IPS-20b (cell line): ENCODE results near the gene ADAM12.
"Not testable (repeated sequence)": the region's sequence is repeated elsewhere in the genome, so short reads cannot be mapped to it uniquely, and the experiment has no call there.

ENCODE experiments used
- H3K27ac ChIP-seq: one replicate; pipeline ENCODE4 v1.5.1; 2013; ENCODE audit warnings: low read length
- H3K27me3 ChIP-seq: 2 replicates; pipeline ENCODE4 v1.6.1; 2013; ENCODE audit warnings: mild to moderate bottlenecking, low read length, inconsistent platforms; ENCODE audit not compliant: insufficient read depth
- H3K36me3 ChIP-seq: 2 replicates; pipeline ENCODE4 v1.6.1; 2013; ENCODE audit warnings: low read depth, mild to moderate bottlenecking, inconsistent platforms, low read length, moderate library complexity; ENCODE audit not compliant: insufficient read depth
- H3K4me1 ChIP-seq: 2 replicates; pipeline ENCODE4 v1.6.1; 2013; ENCODE audit warnings: mild to moderate bottlenecking, control low read depth, inconsistent platforms, low read length, moderate library complexity; ENCODE audit not compliant: insufficient read depth
- H3K4me3 ChIP-seq: 2 replicates; pipeline ENCODE4 v1.5.1; 2013; ENCODE audit warnings: mild to moderate bottlenecking, low read length, inconsistent platforms
- H3K9ac ChIP-seq: 2 replicates; pipeline ENCODE4 v1.6.1; 2013; ENCODE audit warnings: low read depth, mild to moderate bottlenecking, inconsistent platforms, low read length, moderate library complexity
- H3K9me3 ChIP-seq: 2 replicates; pipeline ENCODE4 v1.6.1; 2013; ENCODE audit warnings: mild to moderate bottlenecking, low read depth, low read length, inconsistent platforms; ENCODE audit not compliant: insufficient read depth

ADAM12 gene

DNA sequence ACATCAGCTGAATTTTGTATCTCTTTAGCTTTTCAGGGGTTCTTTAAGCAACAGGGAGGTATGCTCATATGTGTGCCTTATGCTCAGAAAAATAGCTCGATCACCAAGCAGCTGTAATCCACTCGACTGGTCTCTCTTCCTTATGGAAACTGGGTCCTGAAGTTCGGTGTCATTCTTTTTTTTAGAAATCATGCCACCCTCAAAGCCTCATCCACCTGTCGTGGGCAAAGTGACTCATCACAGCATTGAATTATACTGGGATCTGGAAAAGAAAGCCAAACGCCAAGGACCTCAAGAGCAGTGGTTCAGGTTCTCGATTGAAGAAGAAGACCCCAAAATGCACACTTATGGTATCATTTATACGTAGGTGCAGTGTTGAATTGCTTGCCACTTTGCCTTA, 408.3 kb downstream of the ADAM12 start:
- Histone ChIP-seq H3K27me3 (no peaks in the 10 kb centered on the region), H3K27ac (no peak overlapping the region), H3K4me3 (no peak overlapping the region), H3K9ac (no peak overlapping the region), H3K36me3 (no peaks in the 10 kb centered on the region), H3K9me3 (no peaks in the 10 kb centered on the region), H3K4me1 (peaks cover 13% of the 10 kb centered on the region; the same call in 1 of the 2 replicates)

DNA sequence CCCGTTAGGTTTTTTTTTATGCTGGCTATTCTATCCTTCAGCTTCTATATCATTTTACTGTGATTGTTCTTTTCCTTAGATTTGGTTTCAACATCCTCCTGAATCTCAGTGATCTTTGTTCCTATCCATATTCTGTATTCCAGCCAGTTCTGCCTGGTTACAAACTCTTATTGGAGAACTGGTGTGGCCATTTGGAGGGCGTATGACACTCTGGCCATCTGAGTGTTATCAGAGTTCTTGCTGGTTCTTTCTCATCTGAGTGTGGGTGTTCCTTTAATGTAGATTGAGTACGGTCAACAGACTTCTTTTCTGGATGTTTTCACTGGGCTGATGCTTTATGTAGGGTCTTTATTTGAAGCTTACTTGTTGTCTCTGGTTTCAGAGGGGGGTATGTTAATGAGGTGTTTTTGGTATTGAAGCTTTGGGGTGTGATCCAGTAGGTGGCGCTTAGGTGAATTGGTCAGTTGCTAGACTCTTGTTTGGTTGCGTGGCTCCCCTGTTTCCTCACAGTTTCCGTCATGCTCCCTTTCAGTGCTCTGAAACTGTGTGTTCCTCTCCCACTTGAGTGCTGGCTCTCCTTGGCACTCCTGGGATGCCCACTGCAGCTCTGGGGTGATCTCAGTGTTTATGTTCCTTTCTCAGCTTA, 411.2 kb downstream of the ADAM12 start:
- no peak overlapping the region for H3K4me3 ChIP-seq
- no peaks in the 10 kb centered on the region for H3K27me3 ChIP-seq
- H3K27ac ChIP-seq, result no peak overlapping the region
- no peaks in the 10 kb centered on the region for H3K9me3 ChIP-seq
- H3K4me1 ChIP-seq, result peaks cover 2% of the 10 kb centered on the region; the same call in 1 of the 2 replicates
- no peak overlapping the region for H3K9ac ChIP-seq
- H3K36me3 ChIP-seq, result no peaks in the 10 kb centered on the region

DNA sequence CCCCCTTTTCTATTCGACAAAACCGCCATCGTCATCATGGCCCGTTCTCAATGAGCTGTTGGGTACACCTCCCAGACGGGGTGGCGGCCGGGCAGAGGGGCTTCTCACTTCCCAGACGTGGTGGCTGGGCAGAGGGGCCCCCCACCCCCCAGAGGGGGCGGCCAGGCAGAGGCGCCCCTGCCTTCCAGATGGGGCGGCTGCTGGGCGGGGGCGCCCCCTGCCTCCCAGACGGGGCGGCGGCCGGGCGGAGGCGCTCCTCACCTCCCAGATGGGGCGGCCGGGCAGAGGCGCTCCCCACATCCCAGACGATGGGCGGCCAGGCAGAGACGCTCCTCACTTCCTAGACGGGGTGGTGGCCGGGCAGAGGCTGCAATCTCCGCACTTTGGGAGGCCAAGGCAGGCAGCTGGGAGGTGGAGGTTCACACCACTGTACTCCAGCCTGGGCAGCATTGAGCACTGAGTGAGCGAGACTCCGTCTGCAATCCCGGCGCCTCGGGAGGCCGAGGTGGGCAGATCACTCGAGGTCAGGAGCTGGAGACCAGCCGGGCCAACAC, 418.1 kb downstream of the ADAM12 start:
- not testable (repeated sequence) for H3K9ac ChIP-seq, H3K27me3 ChIP-seq, H3K9me3 ChIP-seq, H3K36me3 ChIP-seq, H3K27ac ChIP-seq, H3K4me1 ChIP-seq, H3K4me3 ChIP-seq

DNA sequence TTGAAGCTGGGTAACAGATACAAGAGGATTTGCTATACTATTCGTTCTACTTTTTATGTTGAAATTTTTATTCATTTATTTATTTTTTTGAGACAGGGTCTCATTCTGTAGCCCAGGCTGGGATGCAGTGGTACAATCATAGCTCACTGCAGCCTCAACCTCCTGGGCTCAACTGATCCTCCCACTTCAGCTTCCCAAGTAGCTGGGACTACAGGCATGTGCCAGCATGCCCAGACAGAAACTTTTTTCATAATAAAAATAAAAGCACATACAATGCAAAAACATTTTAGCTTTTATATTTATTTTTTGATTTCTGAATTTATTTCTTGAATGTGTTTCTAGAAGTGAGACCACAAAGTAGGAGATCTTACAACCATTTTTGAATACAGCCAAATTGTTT, 420.7 kb downstream of the ADAM12 start:
- Histone ChIP-seq H3K9me3 (peaks cover 3% of the 10 kb centered on the region; the same call in 1 of the 2 replicates), H3K4me1 (no peaks in the 10 kb centered on the region), H3K36me3 (no peaks in the 10 kb centered on the region), H3K27ac (no peak overlapping the region), H3K9ac (no peak overlapping the region), H3K4me3 (no peak overlapping the region), H3K27me3 (no peaks in the 10 kb centered on the region)

DNA sequence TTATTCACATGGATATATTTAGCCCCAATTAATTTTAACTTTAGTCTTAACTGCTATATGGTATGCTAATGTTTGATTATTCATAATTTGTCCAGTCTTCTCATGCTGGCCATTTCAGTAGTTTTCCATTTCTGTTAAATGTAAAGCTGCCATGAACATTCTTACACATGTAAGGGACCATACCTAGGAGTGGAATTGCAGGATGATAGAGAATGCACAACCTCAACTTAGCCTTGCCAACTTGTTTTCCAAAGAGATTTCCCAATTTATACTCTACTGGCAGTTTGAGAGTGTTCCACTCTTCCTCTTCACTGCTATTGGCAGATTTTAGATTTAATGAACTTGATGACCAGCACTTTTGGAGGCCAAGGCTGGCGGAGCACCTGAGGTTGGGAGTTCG, 423.7 kb downstream of the ADAM12 start:
- Histone ChIP-seq H3K27me3 (no peaks in the 10 kb centered on the region), H3K4me1 (0 out of 2 replicates have a peak, but pooled peaks cover 3% of the 10 kb centered on the region), H3K9me3 (no peaks in the 10 kb centered on the region), H3K4me3 (no peak overlapping the region), H3K9ac (no peak overlapping the region), H3K36me3 (no peaks in the 10 kb centered on the region), H3K27ac (no peak overlapping the region)
